SU-DHL-6 (cell line): ENCODE data around the gene CHIT1.

Experiments
- H2AFZ ChIP-seq: fragments of 200-600 bp; sonication (generic); 2 replicates; pipeline ENCODE4 v1.6.1; 2014; ENCODE audit warnings: low read depth, mild to moderate bottlenecking, moderate library complexity, mixed read lengths, antibody characterized with exemption, low read length; ENCODE audit not compliant: severe bottlenecking
- H3F3A ChIP-seq: fragments of 200-600 bp; shearing (Covaris generic); 2 replicates; pipeline ENCODE4 v1.6.0; 2016; ENCODE audit warnings: antibody characterized with exemption, mild to moderate bottlenecking; ENCODE audit not compliant: insufficient read depth
- H3K27ac ChIP-seq: fragments of 200-600 bp; sonication (generic); 2 replicates; pipeline ENCODE4 v1.5.1; 2016; ENCODE audit warnings: low read depth, mild to moderate bottlenecking, low read length, moderate library complexity, mixed read lengths
- H3K27me3 ChIP-seq: fragments of 200-600 bp; sonication (generic), shearing (Covaris generic); 2 replicates; pipeline ENCODE4 v1.6.0; 2014; ENCODE audit warnings: mild to moderate bottlenecking, low read length
- H3K36me3 ChIP-seq: fragments of 200-600 bp; sonication (generic); 2 replicates; pipeline ENCODE4 v1.6.1; 2014; ENCODE audit warnings: mild to moderate bottlenecking, low read length, mixed read lengths
- H3K4me2 ChIP-seq: fragments of 300-600, 200-600 bp; shearing (Covaris generic), sonication (generic); 2 replicates; pipeline ENCODE4 v1.6.0; 2014; ENCODE audit warnings: low read length, low read depth, mild to moderate bottlenecking; ENCODE audit not compliant: poor library complexity, severe bottlenecking
- H3K4me3 ChIP-seq: fragments of 200-600 bp; sonication (generic); 2 replicates; pipeline ENCODE4 v1.5.1; 2014; ENCODE audit warnings: antibody characterized with exemption, low read length, mild to moderate bottlenecking, mixed read lengths; ENCODE audit not compliant: insufficient read depth, poor library complexity, severe bottlenecking
- H3K79me2 ChIP-seq: fragments of 200-600 bp; sonication (generic); 2 replicates; pipeline ENCODE4 v1.6.1; 2014; ENCODE audit warnings: mild to moderate bottlenecking, low read length, moderate library complexity; ENCODE audit not compliant: insufficient read depth
- H3K9ac ChIP-seq: fragments of 200-600 bp; sonication (generic); 2 replicates; pipeline ENCODE4 v1.7.0; 2014; ENCODE audit warnings: mild to moderate bottlenecking, low read length
- H3K9me2 ChIP-seq: fragments of 200-600 bp; sonication (generic); replicated peaks from 2 replicates; pipeline ENCODE4 v1.6.1; 2014; ENCODE audit warnings: low read length; ENCODE audit not compliant: insufficient read depth
- H3K9me3 ChIP-seq: fragments of 200-600 bp; sonication (generic); 2 replicates; pipeline ENCODE4 v1.6.1; 2014; ENCODE audit warnings: low read length, mixed read lengths; ENCODE audit not compliant: insufficient read depth
- H4K20me1 ChIP-seq: fragments of 200-600 bp; sonication (generic); 2 replicates; pipeline ENCODE4 v1.6.1; 2014; ENCODE audit warnings: low read depth, mild to moderate bottlenecking, antibody characterized with exemption, low read length, moderate library complexity, mixed read lengths
- CTCF ChIP-seq: fragments of 200-600 bp; sonication (generic); IDR thresholded peaks from one replicate; pipeline ENCODE4 v1.5.1; 2017; ENCODE audit warnings: antibody characterized with exemption, mild to moderate bottlenecking, low read length, moderate library complexity; ENCODE audit not compliant: insufficient read depth, poor library complexity, severe bottlenecking
- EZH2phosphoT487 ChIP-seq: fragments of 200-600 bp; sonication (generic), shearing (Covaris generic); conservative IDR thresholded peaks from 2 replicates; pipeline ENCODE4 v1.6.1; 2018; ENCODE audit warnings: mild to moderate bottlenecking, antibody characterized with exemption, low read length, moderate library complexity, mixed read lengths

Gene CHIT1

GRCh38 chr1:203201516-203202205 is 27.8 kb downstream of the CHIT1 start:
- Histone ChIP-seq H3K4me2 (no peak overlapping the region), H3K36me3 (no peaks in the 10 kb centered on the region), H4K20me1 (no peaks in the 10 kb centered on the region), H2AFZ (no peak overlapping the region), H3K9me2 (no peaks in the 10 kb centered on the region), H3F3A (no peaks in the 10 kb centered on the region), H3K79me2 (no peaks in the 10 kb centered on the region), H3K4me3 (no peak overlapping the region), H3K27ac (no peak overlapping the region), H3K9me3 (no peaks in the 10 kb centered on the region), H3K27me3 (no peaks in the 10 kb centered on the region), H3K9ac (no peak overlapping the region)
- TF ChIP-seq EZH2phosphoT487 (no peak), CTCF (no peak)

- H2AFZ ChIP-seq = no peak overlapping the region
- no peak overlapping the region for H3K27ac ChIP-seq
- no peaks in the 10 kb centered on the region for H3K79me2 ChIP-seq
- no peaks in the 10 kb centered on the region for H3K9me3 ChIP-seq
- H3K4me3 ChIP-seq = no peak overlapping the region
- H4K20me1 ChIP-seq = no peaks in the 10 kb centered on the region
- no peak for TF ChIP-seq EZH2phosphoT487
- TF ChIP-seq CTCF = no peak
- H3F3A ChIP-seq = no peaks in the 10 kb centered on the region
- H3K27me3 ChIP-seq = no peaks in the 10 kb centered on the region
- no peak overlapping the region for H3K9ac ChIP-seq
- H3K9me2 ChIP-seq = no peaks in the 10 kb centered on the region
- no peak overlapping the region for H3K4me2 ChIP-seq
- no peaks in the 10 kb centered on the region for H3K36me3 ChIP-seq
These were observed 28.6 kb downstream of the CHIT1 start for GRCh38 chr1:203200916-203201315.

- Histone ChIP-seq H3K9me3 (no peaks in the 10 kb centered on the region), H3F3A (no peaks in the 10 kb centered on the region), H4K20me1 (no peaks in the 10 kb centered on the region), H2AFZ (no peak overlapping the region), H3K9ac (no peak overlapping the region), H3K27me3 (no peaks in the 10 kb centered on the region), H3K79me2 (no peaks in the 10 kb centered on the region), H3K36me3 (no peaks in the 10 kb centered on the region), H3K4me2 (no peak overlapping the region), H3K27ac (no peak overlapping the region), H3K9me2 (no peaks in the 10 kb centered on the region), H3K4me3 (no peak overlapping the region)
- TF ChIP-seq CTCF (no peak), EZH2phosphoT487 (no peak)
These were observed 29.5 kb downstream of the CHIT1 start for GRCh38 chr1:203199816-203200571.
